ENCODE results near the gene MEF2A.

The MEF2A gene

GRCh38 chr15:99613481-99613880 lies 47.7 kb downstream of the MEF2A start:
- no peak for DNase-seq

GRCh38 chr15:99613887-99614647 lies 48.3 kb downstream of the MEF2A start:
- no peak for DNase-seq

GRCh38 chr15:99614749-99615288 lies 49.0 kb downstream of the MEF2A start:
- DNase-seq = no peak

- no peak for DNase-seq
Observed at GRCh38 chr15:99615460-99615859, 49.7 kb downstream of the MEF2A start.

- no peak for DNase-seq
Observed at GRCh38 chr15:99616129-99616528, 50.3 kb downstream of the MEF2A start.

GRCh38 chr15:99616773-99617342 lies 51.1 kb downstream of the MEF2A start:
- DNase-seq = no peak

- no peak for DNase-seq
Observed at GRCh38 chr15:99618941-99619411, 53.2 kb downstream of the MEF2A start.

- no peak for DNase-seq
Observed at GRCh38 chr15:99619712-99620111, 53.9 kb downstream of the MEF2A start.

- DNase-seq = no peak
Observed at GRCh38 chr15:99620178-99620577, 54.4 kb downstream of the MEF2A start.

GRCh38 chr15:99621767-99622166 lies 56.0 kb downstream of the MEF2A start:
- no peak for DNase-seq

GRCh38 chr15:99628374-99629001 lies 62.7 kb downstream of the MEF2A start:
- DNase-seq = no peak

- DNase-seq = no peak
Observed at GRCh38 chr15:99630607-99631131, 64.9 kb downstream of the MEF2A start.

GRCh38 chr15:99631255-99631654 lies 65.5 kb downstream of the MEF2A start:
- no peak for DNase-seq

- no peak for DNase-seq
Observed at GRCh38 chr15:99632521-99632920, 66.7 kb downstream of the MEF2A start.

- DNase-seq = no peak
Observed at GRCh38 chr15:99633655-99634054, 67.9 kb downstream of the MEF2A start.

GRCh38 chr15:99634576-99634975 lies 68.8 kb downstream of the MEF2A start:
- DNase-seq = no peak

- no peak for DNase-seq
Observed at GRCh38 chr15:99635145-99635544, 69.4 kb downstream of the MEF2A start.

GRCh38 chr15:99635794-99636193 lies 70.0 kb downstream of the MEF2A start:
- no peak for DNase-seq

- no peak for DNase-seq
Observed at GRCh38 chr15:99644913-99645542, 79.2 kb downstream of the MEF2A start.

- no peak for DNase-seq
Observed at GRCh38 chr15:99645543-99645935, 79.8 kb downstream of the MEF2A start.

GRCh38 chr15:99645951-99646350 lies 80.2 kb downstream of the MEF2A start:
- DNase-seq = no peak

GRCh38 chr15:99651023-99651807 lies 85.4 kb downstream of the MEF2A start:
- no peak for DNase-seq

All from DMS153 (cell line).